Measurements from ENCODE around the gene FGF12.

FGF12 gene

GRCh38 chr3:192372616-192373015 is 354.7 kb downstream of the FGF12 start:
- Histone ChIP-seq H3K9ac (ENCODE audit: low read depth, low read length) (no peak overlapping the region), H3K27ac (ENCODE audit: low read depth, low read length) (no peak overlapping the region), H3K4me1 (ENCODE audit: insufficient read depth, low read length) (peaks cover 6% of the 10 kb centered on the region; the same call in 1 of the 2 replicates), H3K9me3 (ENCODE audit: insufficient read depth, low read depth, low read length) (no peaks in the 10 kb centered on the region), H3K36me3 (ENCODE audit: insufficient read depth, low read length) (no peaks in the 10 kb centered on the region), H3K4me3 (ENCODE audit: low read length) (no peak overlapping the region), H3K27me3 (ENCODE audit: insufficient read depth, low read length) (no peaks in the 10 kb centered on the region)
- 90% methylated on average over 4 of the region's 4 CpGs for WGBS

DNA sequence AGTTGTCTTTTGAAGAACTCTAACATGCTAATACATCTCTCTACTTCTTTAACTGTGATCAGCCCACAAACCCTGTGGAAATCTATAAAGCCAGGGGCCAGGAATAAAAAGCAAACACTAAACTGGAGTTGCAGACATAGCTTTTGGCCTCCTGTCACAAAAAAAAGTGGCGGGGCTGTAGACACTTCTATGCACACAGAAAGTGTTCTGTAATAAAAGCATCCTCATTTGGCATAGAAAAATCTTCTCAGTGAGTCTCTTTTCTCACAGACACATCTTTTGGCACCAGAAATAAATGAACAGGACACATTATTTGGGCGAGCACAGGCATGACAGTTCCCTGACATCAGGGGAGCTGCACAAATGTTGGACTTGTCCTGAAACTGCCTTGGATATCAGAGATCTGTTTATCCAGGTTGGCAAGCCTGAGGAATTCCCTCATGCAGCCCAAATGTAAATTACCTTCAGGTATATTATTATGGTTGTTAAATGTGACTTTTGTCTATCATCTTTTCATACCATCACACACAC is 355.4 kb downstream of the FGF12 start:
- H3K36me3 ChIP-seq (ENCODE audit: insufficient read depth, low read length): no peaks in the 10 kb centered on the region
- no peaks in the 10 kb centered on the region for H3K27me3 ChIP-seq (ENCODE audit: insufficient read depth, low read length)
- H3K9ac ChIP-seq (ENCODE audit: low read depth, low read length): no peak overlapping the region
- 84% methylated on average over 2 of the region's 2 CpGs for WGBS
- peaks cover 8% of the 10 kb centered on the region; the same call in 1 of the 2 replicates for H3K4me1 ChIP-seq (ENCODE audit: insufficient read depth, low read length)
- no peaks in the 10 kb centered on the region for H3K9me3 ChIP-seq (ENCODE audit: insufficient read depth, low read depth, low read length)
- no peak overlapping the region for H3K4me3 ChIP-seq (ENCODE audit: low read length)
- no peak overlapping the region for H3K27ac ChIP-seq (ENCODE audit: low read depth, low read length)

- no peak overlapping the region for H3K27ac ChIP-seq (ENCODE audit: low read depth, low read length)
- peaks cover 11% of the 10 kb centered on the region for H3K4me1 ChIP-seq (ENCODE audit: insufficient read depth, low read length)
- H3K9me3 ChIP-seq (ENCODE audit: insufficient read depth, low read depth, low read length): no peaks in the 10 kb centered on the region
- WGBS: 94% methylated on average over 4 of the region's 5 CpGs
- no peaks in the 10 kb centered on the region for H3K27me3 ChIP-seq (ENCODE audit: insufficient read depth, low read length)
- H3K4me3 ChIP-seq (ENCODE audit: low read length): no peak overlapping the region
- no peak overlapping the region for H3K9ac ChIP-seq (ENCODE audit: low read depth, low read length)
- no peaks in the 10 kb centered on the region for H3K36me3 ChIP-seq (ENCODE audit: insufficient read depth, low read length)
These were observed 359.7 kb downstream of the FGF12 start for GRCh38 chr3:192367616-192368015.

DNA sequence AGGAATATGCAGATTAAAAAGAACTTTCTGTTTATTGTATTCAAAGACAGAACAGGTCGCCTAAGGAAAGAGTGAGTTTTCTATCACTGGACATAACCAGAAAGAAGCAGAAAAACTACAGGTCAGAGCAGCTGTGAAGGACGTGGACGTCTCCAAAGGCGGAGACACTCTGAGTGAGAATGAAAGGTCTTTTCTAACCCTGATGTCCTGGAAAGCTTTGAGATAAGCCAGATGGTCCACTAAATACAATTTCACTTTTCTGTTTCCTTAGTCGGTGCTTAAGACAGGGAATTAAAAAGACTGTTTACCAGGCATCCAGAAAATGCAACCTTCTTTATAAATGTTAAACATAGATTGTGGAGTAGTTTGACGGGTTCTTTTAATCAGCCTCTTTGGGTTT is 360.4 kb downstream of the FGF12 start:
- Histone ChIP-seq H3K4me1 (ENCODE audit: insufficient read depth, low read length) (peaks cover 16% of the 10 kb centered on the region), H3K27me3 (ENCODE audit: insufficient read depth, low read length) (no peaks in the 10 kb centered on the region), H3K36me3 (ENCODE audit: insufficient read depth, low read length) (no peaks in the 10 kb centered on the region), H3K27ac (ENCODE audit: low read depth, low read length) (no peak overlapping the region), H3K9ac (ENCODE audit: low read depth, low read length) (no peak overlapping the region), H3K9me3 (ENCODE audit: insufficient read depth, low read depth, low read length) (no peaks in the 10 kb centered on the region), H3K4me3 (ENCODE audit: low read length) (no peak overlapping the region)
- 91% methylated on average over 5 of the region's 6 CpGs for WGBS

GRCh38 chr3:192365571-192365970 is 361.8 kb downstream of the FGF12 start:
- Histone ChIP-seq H3K4me1 (ENCODE audit: insufficient read depth, low read length) (peaks cover 16% of the 10 kb centered on the region), H3K27ac (ENCODE audit: low read depth, low read length) (no peak overlapping the region), H3K36me3 (ENCODE audit: insufficient read depth, low read length) (no peaks in the 10 kb centered on the region), H3K9ac (ENCODE audit: low read depth, low read length) (no peak overlapping the region), H3K9me3 (ENCODE audit: insufficient read depth, low read depth, low read length) (no peaks in the 10 kb centered on the region), H3K4me3 (ENCODE audit: low read length) (no peak overlapping the region), H3K27me3 (ENCODE audit: insufficient read depth, low read length) (no peaks in the 10 kb centered on the region)
- WGBS: 87% methylated on average over 7 of the region's 7 CpGs

DNA sequence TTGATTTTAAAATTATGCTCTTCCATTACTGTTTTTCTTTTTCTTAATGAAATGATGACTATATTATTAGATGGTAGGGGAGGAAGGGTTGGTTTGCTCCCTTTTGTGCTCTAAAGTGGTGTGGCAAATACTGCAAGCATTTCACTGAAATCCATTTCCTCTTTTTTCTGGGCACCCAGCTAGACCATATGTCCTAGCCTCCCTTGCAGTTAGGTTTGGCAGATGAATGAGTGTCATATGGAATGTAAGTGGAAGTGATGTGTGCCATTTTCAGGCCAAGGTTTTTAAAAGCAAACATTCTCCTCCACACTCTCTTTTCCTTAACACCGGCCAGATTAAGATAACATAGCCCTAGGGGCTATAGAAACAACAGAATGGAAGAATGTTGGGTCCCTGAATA is 363.0 kb downstream of the FGF12 start:
- WGBS: 83% methylated on average over 1 of the region's 1 CpG

GRCh38 chr3:192354687-192355086 is 372.7 kb downstream of the FGF12 start:
- Histone ChIP-seq H3K9me3 (ENCODE audit: insufficient read depth, low read depth, low read length) (no peaks in the 10 kb centered on the region), H3K4me3 (ENCODE audit: low read length) (no peak overlapping the region), H3K27me3 (ENCODE audit: insufficient read depth, low read length) (no peaks in the 10 kb centered on the region), H3K4me1 (ENCODE audit: insufficient read depth, low read length) (peaks cover 7% of the 10 kb centered on the region), H3K9ac (ENCODE audit: low read depth, low read length) (no peak overlapping the region), H3K27ac (ENCODE audit: low read depth, low read length) (no peak overlapping the region), H3K36me3 (ENCODE audit: insufficient read depth, low read length) (no peaks in the 10 kb centered on the region)
- 86% methylated on average over 7 of the region's 7 CpGs for WGBS

More for the DNA sequence above, 363.0 kb downstream of the FGF12 start:
- H3K36me3 ChIP-seq (ENCODE audit: insufficient read depth, low read length): no peaks in the 10 kb centered on the region
- H3K4me3 ChIP-seq (ENCODE audit: low read length): no peak overlapping the region
- H3K27me3 ChIP-seq (ENCODE audit: insufficient read depth, low read length): no peaks in the 10 kb centered on the region
- H3K9me3 ChIP-seq (ENCODE audit: insufficient read depth, low read depth, low read length): no peaks in the 10 kb centered on the region
- H3K4me1 ChIP-seq (ENCODE audit: insufficient read depth, low read length): peaks cover 16% of the 10 kb centered on the region
- no peak overlapping the region for H3K9ac ChIP-seq (ENCODE audit: low read depth, low read length)
- no peak overlapping the region for H3K27ac ChIP-seq (ENCODE audit: low read depth, low read length)

GRCh38 chr3:192352142-192352541 is 375.2 kb downstream of the FGF12 start:
- H3K4me1 ChIP-seq (ENCODE audit: insufficient read depth, low read length): peaks cover 7% of the 10 kb centered on the region

GRCh38 chr3:192351441-192351840 is 375.9 kb downstream of the FGF12 start:
- no peak overlapping the region for H3K9ac ChIP-seq (ENCODE audit: low read depth, low read length)
- H3K27ac ChIP-seq (ENCODE audit: low read depth, low read length): no peak overlapping the region
- WGBS: 89% methylated on average over 3 of the region's 3 CpGs
- H3K4me3 ChIP-seq (ENCODE audit: low read length): no peak overlapping the region
- H3K9me3 ChIP-seq (ENCODE audit: insufficient read depth, low read depth, low read length): no peaks in the 10 kb centered on the region
- peaks cover 7% of the 10 kb centered on the region for H3K4me1 ChIP-seq (ENCODE audit: insufficient read depth, low read length)
- H3K36me3 ChIP-seq (ENCODE audit: insufficient read depth, low read length): no peaks in the 10 kb centered on the region
- no peaks in the 10 kb centered on the region for H3K27me3 ChIP-seq (ENCODE audit: insufficient read depth, low read length)

More at GRCh38 chr3:192352142-192352541, 375.2 kb downstream of the FGF12 start:
- Histone ChIP-seq H3K9ac (ENCODE audit: low read depth, low read length) (no peak overlapping the region), H3K36me3 (ENCODE audit: insufficient read depth, low read length) (no peaks in the 10 kb centered on the region), H3K4me3 (ENCODE audit: low read length) (no peak overlapping the region), H3K27me3 (ENCODE audit: insufficient read depth, low read length) (no peaks in the 10 kb centered on the region), H3K27ac (ENCODE audit: low read depth, low read length) (no peak overlapping the region), H3K9me3 (ENCODE audit: insufficient read depth, low read depth, low read length) (no peaks in the 10 kb centered on the region)

- H3K27me3 ChIP-seq (ENCODE audit: insufficient read depth, low read length): no peaks in the 10 kb centered on the region
- H3K36me3 ChIP-seq (ENCODE audit: insufficient read depth, low read length): no peaks in the 10 kb centered on the region
- H3K4me3 ChIP-seq (ENCODE audit: low read length): no peak overlapping the region
- 92% methylated on average over 1 of the region's 1 CpG for WGBS
- no peaks in the 10 kb centered on the region for H3K9me3 ChIP-seq (ENCODE audit: insufficient read depth, low read depth, low read length)
- no peak overlapping the region for H3K27ac ChIP-seq (ENCODE audit: low read depth, low read length)
- peaks cover 3% of the 10 kb centered on the region; the same call in 1 of the 2 replicates for H3K4me1 ChIP-seq (ENCODE audit: insufficient read depth, low read length)
- no peak overlapping the region for H3K9ac ChIP-seq (ENCODE audit: low read depth, low read length)
These were observed 387.3 kb downstream of the FGF12 start for GRCh38 chr3:192340031-192340430.

GRCh38 chr3:192339214-192339613 is 388.1 kb downstream of the FGF12 start:
- WGBS: 80% methylated on average over 2 of the region's 2 CpGs
- no peak overlapping the region for H3K27ac ChIP-seq (ENCODE audit: low read depth, low read length)
- H3K4me3 ChIP-seq (ENCODE audit: low read length): no peak overlapping the region
- peaks cover 3% of the 10 kb centered on the region; the same call in 1 of the 2 replicates for H3K4me1 ChIP-seq (ENCODE audit: insufficient read depth, low read length)
- H3K9ac ChIP-seq (ENCODE audit: low read depth, low read length): no peak overlapping the region
- no peaks in the 10 kb centered on the region for H3K36me3 ChIP-seq (ENCODE audit: insufficient read depth, low read length)
- no peaks in the 10 kb centered on the region for H3K27me3 ChIP-seq (ENCODE audit: insufficient read depth, low read length)
- no peaks in the 10 kb centered on the region for H3K9me3 ChIP-seq (ENCODE audit: insufficient read depth, low read depth, low read length)

- Histone ChIP-seq H3K27ac (ENCODE audit: low read depth, low read length) (no peak overlapping the region), H3K9ac (ENCODE audit: low read depth, low read length) (no peak overlapping the region), H3K4me1 (ENCODE audit: insufficient read depth, low read length) (peaks cover 22% of the 10 kb centered on the region), H3K36me3 (ENCODE audit: insufficient read depth, low read length) (no peaks in the 10 kb centered on the region), H3K9me3 (ENCODE audit: insufficient read depth, low read depth, low read length) (no peaks in the 10 kb centered on the region), H3K4me3 (ENCODE audit: low read length) (no peak overlapping the region), H3K27me3 (ENCODE audit: insufficient read depth, low read length) (no peaks in the 10 kb centered on the region)
- WGBS: 94% methylated on average over 5 of the region's 5 CpGs
These were observed 391.1 kb downstream of the FGF12 start for GRCh38 chr3:192336286-192336685.
